LNCaP clone FGC (cell line): ENCODE data around the gene GAS7.

Experiments
- DNase-seq: peaks from one replicate; pipeline ENCODE4 v3.0.0-alpha.2; 2011; ENCODE audit warnings: low read depth
- H3K4me3 ChIP-seq: 2 replicates; pipeline ENCODE4 v1.5.1; 2011; ENCODE audit warnings: mild to moderate bottlenecking, low read depth, low read length, control low read depth
- CTCF ChIP-seq: IDR thresholded peaks from 2 replicates; pipeline ENCODE4 v1.5.1; 2012; ENCODE audit warnings: mild to moderate bottlenecking; ENCODE audit not compliant: control insufficient read depth, insufficient read depth; ENCODE audit errors: extremely low read depth

GAS7 gene

GRCh38 chr17:9902120-9902519, 296.3 kb downstream of the GAS7 start:
- DNase-seq = no peak
- TF ChIP-seq CTCF = no peak
- H3K4me3 ChIP-seq = no peak overlapping the region

- DNase-seq = no peak
- no peak for TF ChIP-seq CTCF
- no peak overlapping the region for H3K4me3 ChIP-seq
These were observed 297.6 kb downstream of the GAS7 start for GRCh38 chr17:9900784-9901183.

GRCh38 chr17:9900044-9900594, 298.3 kb downstream of the GAS7 start:
- H3K4me3 ChIP-seq = no peak overlapping the region
- TF ChIP-seq CTCF = no peak
- no peak for DNase-seq

GRCh38 chr17:9899280-9900043, 298.9 kb downstream of the GAS7 start:
- H3K4me3 ChIP-seq = no peak overlapping the region
- DNase-seq = no peak
- TF ChIP-seq CTCF = no peak

GRCh38 chr17:9898812-9899211, 299.6 kb downstream of the GAS7 start:
- TF ChIP-seq CTCF = no peak
- H3K4me3 ChIP-seq = no peak overlapping the region
- DNase-seq = no peak

- DNase-seq = no peak
- TF ChIP-seq CTCF = no peak
- no peak overlapping the region for H3K4me3 ChIP-seq
These were observed 300.9 kb downstream of the GAS7 start for GRCh38 chr17:9897372-9897968.
